ENCODE measurements around the gene NPAS3.

GRCh38 chr14:33726685-33727084 lies 788.0 kb downstream of the NPAS3 start:
- TF ChIP-seq CTCF (IDR thresholded peaks at IDR 0.05) (no peak), POLR2A (IDR thresholded peaks at IDR 0.05) (no peak)
